ENCODE results near the gene ZFYVE27.

ZFYVE27 gene

DNA sequence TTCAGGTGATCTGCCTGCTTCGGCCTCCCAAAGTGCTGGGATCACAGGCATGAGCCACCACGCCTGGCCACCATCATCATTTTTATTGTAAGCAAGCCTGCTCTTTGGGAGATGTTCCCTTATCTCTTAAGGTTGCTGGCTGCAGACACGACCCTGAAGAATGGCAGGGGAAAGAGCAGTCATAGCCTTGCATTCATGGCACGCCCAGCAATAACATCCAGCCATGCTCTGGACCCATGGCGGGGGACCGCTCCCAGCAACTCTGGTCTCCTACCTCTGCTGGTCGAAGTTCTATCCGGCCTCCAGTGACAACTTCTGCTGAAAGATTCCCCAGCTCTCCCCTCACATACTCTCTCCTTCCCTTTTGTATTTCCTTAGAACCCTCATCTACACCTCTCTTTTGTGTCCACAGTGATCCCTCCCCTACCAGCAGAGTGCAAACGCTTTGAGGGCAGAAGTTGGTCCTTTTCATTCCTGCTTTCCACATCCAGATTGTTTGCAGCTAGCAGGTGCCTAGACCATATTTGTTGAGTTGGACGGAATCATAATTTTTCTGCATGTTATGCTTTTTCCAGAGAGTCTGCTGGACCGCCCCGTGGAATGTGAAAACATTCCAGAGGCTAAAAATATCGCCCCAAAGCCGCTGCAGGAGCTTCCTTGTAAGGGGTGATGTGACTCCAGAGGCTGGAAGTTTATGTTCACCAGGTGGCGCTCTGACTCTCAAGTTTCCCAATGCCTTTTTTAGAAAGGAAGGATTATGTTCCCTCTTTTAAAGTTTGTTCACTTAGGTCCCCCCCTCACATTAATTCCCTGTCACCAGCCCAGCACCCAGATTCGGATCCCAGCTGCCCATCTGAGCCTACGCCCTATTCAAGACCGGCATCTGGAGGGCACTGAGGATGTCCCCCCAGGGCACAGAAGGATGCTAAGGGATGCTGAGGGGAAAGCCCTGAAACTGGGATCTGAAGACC lies 27.7 kb upstream of the ZFYVE27 start:
- Mint-ChIP-seq H3K4me3 (no peak overlapping the region), H3K4me1 (ENCODE audit: low read depth) (peaks cover 31% of the 10 kb centered on the region), H3K27ac (no peak overlapping the region), H3K9me3 (no peaks in the 10 kb centered on the region), H3K27me3 (peaks cover 12% of the 10 kb centered on the region), H3K36me3 (ENCODE audit: low read depth) (peaks cover 15% of the 10 kb centered on the region)
- intact Hi-C loops (cut with micrococcal nuclease) = no loop called here

DNA sequence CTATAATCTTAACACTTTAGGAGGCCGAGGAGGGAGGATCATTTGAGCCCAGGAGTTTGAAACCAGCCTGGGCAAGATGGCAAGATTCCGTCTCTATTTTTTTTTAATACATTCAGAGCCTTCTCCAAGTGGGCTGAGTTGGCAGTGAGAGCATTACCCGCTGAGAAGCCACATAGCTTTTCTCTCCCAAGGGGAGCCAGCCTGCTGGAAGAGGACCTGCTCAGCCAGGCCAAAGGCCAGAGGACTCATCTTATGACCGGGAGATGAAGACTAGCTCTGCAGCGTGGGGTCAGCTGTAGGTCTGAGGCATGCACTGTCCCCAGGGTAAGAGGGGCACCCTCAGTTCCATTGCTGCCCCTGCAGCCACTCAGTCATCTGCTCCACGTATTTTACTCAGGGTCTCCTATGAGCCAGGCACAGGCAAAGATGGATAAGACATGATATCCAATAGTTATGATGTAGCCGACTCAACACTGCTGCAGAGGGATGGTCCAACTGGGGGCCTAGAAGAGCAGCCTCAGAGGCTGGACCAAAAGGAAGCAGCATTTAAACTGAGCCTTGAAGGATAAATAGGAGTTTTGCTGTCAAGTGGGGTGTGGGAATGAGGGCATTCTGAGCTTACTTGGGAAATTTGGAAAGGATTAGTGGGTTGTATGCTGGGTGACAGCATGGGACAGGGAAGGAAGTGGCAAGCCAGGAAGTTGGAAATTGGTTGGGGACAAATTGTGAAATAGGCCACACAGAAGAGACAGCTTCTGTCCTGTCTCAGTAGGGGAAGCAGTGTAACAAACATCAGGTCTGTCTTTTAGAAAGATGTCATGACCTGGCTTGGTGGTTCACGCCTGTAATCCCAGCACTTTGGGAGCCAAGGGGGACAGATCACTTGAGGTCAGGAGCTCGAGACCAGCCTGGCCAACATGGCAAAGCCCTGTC lies 25.0 kb upstream of the ZFYVE27 start:
- H3K9me3 Mint-ChIP-seq = no peaks in the 10 kb centered on the region
- H3K27ac Mint-ChIP-seq = peak overlapping the region; percentile 97
- H3K36me3 Mint-ChIP-seq (ENCODE audit: low read depth) = peaks cover 41% of the 10 kb centered on the region
- H3K4me3 Mint-ChIP-seq = peak overlapping the region; percentile 17
- peaks cover 8% of the 10 kb centered on the region for H3K27me3 Mint-ChIP-seq
- intact Hi-C loops (cut with micrococcal nuclease) = loop anchor here (1.0 kb wide), 1 partner anchor 24 kb away; no protein-coding TSS in a partner anchor
- peaks cover 53% of the 10 kb centered on the region for H3K4me1 Mint-ChIP-seq (ENCODE audit: low read depth)

DNA sequence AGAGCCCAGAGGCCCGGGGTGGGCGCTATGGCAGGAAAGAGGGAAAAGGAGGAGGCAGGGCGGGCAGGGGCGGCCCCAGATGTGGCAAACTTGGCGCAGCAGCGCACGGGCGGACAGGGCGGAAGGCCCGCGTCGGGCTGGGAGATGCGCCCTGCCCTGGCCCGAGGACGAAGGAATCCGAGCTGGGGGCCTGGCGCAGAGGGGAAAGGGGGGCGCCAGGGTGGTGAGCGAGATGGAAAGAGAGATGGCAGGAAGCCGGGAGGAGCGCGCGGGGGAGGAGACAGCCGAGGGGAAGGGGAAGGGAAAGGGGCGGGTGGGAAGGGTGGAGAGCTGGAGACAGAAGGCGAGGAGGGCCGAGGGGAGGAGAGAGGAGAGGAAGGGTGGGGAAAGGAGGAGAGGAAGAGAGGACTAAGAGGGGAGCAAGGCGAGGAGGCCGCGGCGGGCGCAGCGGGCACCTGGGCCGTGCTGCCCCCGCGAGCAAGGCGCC lies 23.5 kb upstream of the ZFYVE27 start, which contains the start of gene MARVELD1:
Gene MARVELD1, plus strand, starts transcription at position 392 of the 487 bp plus-strand sequence. CDS start 147 bp downstream, outside the sequence.
- Mint-ChIP-seq H3K4me1 (ENCODE audit: low read depth) (peaks cover 68% of the 10 kb centered on the region), H3K27ac (peak within 1 kb of the TSS; percentile 97), H3K36me3 (ENCODE audit: low read depth) (peaks cover 56% of the 10 kb centered on the region), H3K9me3 (no peaks in the 10 kb centered on the region), H3K27me3 (peaks cover 7% of the 10 kb centered on the region), H3K4me3 (peak within 1 kb of the TSS; percentile 98)
- intact Hi-C loops (cut with micrococcal nuclease) = no loop called here

DNA sequence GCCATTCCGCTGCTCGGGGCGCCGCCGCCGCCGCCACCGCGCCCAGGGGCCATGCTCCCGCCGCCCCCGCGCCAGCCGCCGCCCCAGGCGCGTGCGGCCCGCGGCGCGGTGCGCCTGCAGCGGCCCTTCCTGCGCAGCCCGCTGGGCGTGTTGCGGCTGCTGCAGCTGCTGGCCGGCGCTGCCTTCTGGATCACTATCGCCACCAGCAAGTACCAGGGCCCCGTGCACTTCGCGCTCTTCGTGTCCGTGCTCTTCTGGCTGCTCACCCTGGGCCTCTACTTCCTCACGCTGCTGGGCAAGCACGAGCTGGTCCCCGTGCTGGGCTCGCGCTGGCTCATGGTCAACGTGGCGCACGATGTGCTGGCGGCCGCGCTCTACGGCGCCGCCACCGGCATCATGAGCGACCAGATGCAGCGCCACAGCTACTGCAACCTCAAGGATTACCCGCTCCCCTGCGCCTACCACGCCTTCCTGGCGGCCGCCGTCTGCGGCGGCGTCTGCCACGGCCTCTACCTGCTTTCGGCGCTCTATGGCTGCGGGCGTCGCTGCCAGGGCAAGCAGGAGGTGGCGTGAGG lies 23.0 kb upstream of the ZFYVE27 start:
- no peaks in the 10 kb centered on the region for H3K9me3 Mint-ChIP-seq
- peak overlapping the region; percentile 98 for H3K4me3 Mint-ChIP-seq
- peaks cover 61% of the 10 kb centered on the region for H3K36me3 Mint-ChIP-seq (ENCODE audit: low read depth)
- intact Hi-C loops (cut with micrococcal nuclease) = no loop called here
- H3K4me1 Mint-ChIP-seq (ENCODE audit: low read depth) = peaks cover 73% of the 10 kb centered on the region
- H3K27ac Mint-ChIP-seq = peak overlapping the region; percentile 97
- H3K27me3 Mint-ChIP-seq = peaks cover 5% of the 10 kb centered on the region

DNA sequence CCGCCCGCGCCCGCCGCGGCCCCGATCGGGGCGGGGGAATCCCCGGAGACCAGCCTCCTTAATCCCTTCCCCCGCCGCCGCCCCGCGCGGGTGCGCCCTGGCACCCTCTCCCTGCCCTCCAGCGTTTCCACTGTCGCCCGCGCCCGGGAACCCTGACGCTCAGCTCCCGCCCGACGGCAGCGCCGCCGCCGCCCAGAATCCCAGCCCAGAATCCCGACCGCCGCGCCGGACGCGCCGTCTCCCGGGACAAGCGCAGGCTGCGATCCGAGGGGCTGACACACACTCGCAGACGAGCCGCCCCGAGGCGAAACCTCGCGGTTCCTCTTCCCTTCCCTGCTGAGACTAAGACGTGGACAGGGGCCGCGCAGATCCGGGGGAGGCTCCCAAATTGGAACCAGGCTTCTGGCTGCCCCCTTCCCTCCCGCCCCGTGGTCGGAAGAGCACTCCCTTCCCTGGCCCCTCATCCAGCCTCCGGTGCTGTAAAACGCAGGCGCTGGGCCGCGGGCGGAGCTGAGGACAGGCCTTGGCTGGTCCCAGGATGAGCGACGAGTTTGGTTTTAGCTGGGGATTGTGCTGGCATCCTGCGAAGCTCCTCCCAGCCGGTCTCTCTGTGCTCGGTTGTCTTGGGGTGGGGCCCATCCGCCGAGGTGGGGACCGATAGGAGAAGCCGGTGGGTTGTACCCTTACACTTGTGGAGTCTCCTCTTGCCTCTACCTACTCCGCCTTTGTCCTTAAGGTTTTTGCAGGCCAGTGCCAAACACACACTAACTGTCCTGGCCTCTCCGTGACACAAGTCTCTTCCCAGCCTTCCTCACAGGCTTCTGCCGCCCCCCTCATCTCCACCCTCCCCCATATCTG lies 22.3 kb upstream of the ZFYVE27 start:
- H3K4me3 Mint-ChIP-seq = peak overlapping the region; percentile 98
- H3K9me3 Mint-ChIP-seq = no peaks in the 10 kb centered on the region
- intact Hi-C loops (cut with micrococcal nuclease) = no loop called here
- H3K36me3 Mint-ChIP-seq (ENCODE audit: low read depth) = peaks cover 68% of the 10 kb centered on the region
- H3K4me1 Mint-ChIP-seq (ENCODE audit: low read depth) = peaks cover 73% of the 10 kb centered on the region
- peak overlapping the region; percentile 97 for H3K27ac Mint-ChIP-seq
- H3K27me3 Mint-ChIP-seq = no peaks in the 10 kb centered on the region

DNA sequence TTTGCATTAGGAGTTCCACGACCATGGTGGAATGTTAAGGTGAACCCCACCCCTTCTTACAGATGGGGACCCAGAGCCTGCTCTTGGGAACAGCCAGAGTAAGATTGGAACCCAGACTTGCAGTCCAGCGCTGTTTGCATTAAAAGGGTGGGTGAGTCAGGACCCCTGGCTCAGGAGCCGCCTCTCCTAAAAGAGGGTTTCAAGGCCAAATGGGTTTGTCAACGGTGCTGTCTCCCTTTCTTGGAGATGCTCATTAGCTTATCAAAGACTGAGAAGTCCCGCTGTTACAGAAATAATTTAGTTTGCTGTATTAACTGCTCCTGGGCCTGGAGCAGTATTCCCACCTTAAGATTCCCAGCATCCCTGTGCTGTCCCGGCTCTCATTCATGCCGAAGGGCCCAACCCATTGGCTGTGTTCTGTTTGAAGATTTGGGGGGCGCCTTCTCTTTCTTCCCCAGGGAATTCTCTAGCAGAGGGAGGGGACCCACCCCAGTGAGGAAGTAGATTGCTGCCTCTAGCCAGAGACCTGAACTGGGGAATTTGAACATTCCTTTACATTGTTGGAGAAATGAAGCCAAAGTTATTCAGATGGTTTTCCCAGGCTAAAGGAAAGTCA lies 21.6 kb upstream of the ZFYVE27 start:
- Mint-ChIP-seq H3K4me1 (ENCODE audit: low read depth) (peaks cover 72% of the 10 kb centered on the region), H3K36me3 (ENCODE audit: low read depth) (peaks cover 76% of the 10 kb centered on the region), H3K9me3 (no peaks in the 10 kb centered on the region), H3K27me3 (no peaks in the 10 kb centered on the region), H3K27ac (peak overlapping the region; percentile 97), H3K4me3 (peak overlapping the region; percentile 98)
- intact Hi-C loops (cut with micrococcal nuclease) = no loop called here

DNA sequence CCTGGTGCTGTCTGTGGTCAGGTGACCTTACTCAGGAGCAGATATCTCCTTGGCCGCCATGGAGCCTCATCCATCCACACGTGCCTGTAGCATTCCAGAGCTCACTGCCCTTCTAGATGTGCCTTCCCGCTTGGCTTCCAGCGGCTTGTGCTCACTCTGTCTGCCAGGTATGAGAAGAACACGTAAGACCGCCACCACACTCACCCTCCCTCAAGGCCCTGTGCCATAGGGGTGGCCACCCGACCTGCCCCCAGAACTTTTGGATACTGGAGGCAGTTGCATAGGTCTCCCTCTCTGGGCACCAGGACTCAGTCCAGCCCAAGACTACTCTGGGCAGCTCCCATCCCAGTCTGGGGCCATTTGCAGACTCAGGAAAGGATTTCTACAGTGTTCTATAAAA lies 19.3 kb upstream of the ZFYVE27 start:
- H3K27me3 Mint-ChIP-seq = no peaks in the 10 kb centered on the region
- intact Hi-C loops (cut with micrococcal nuclease) = no loop called here
- H3K36me3 Mint-ChIP-seq (ENCODE audit: low read depth) = peaks cover 95% of the 10 kb centered on the region
- no peak overlapping the region for H3K4me3 Mint-ChIP-seq
- H3K4me1 Mint-ChIP-seq (ENCODE audit: low read depth) = peaks cover 69% of the 10 kb centered on the region
- no peaks in the 10 kb centered on the region for H3K9me3 Mint-ChIP-seq
- H3K27ac Mint-ChIP-seq = peak overlapping the region; percentile 54

DNA sequence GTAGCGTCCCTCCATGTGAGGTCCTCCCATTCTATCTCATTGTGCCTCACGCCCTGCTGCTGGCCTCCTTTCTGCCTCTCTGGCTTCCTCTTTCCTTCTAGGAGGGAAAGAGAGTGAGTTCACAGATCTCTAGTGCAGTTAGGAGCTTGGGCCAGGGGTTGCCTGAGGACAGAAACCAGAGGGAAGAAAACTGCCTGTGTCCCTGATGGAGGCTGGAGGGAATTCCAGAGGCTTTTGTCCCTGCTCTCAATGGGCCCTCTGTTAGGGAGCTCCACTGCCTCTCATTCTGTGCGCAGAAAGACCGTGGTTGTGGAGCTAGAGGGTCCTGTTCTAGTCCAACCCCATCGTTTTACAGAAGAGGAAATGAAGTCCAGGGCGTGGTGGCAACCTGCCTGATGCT lies 18.8 kb upstream of the ZFYVE27 start:
- H3K27ac Mint-ChIP-seq = peak overlapping the region; percentile 54
- no peaks in the 10 kb centered on the region for H3K27me3 Mint-ChIP-seq
- H3K4me1 Mint-ChIP-seq (ENCODE audit: low read depth) = peaks cover 64% of the 10 kb centered on the region
- no peaks in the 10 kb centered on the region for H3K9me3 Mint-ChIP-seq
- peak overlapping the region; percentile 10 for H3K4me3 Mint-ChIP-seq
- peaks cover 91% of the 10 kb centered on the region for H3K36me3 Mint-ChIP-seq (ENCODE audit: low read depth)
- intact Hi-C loops (cut with micrococcal nuclease) = no loop called here

DNA sequence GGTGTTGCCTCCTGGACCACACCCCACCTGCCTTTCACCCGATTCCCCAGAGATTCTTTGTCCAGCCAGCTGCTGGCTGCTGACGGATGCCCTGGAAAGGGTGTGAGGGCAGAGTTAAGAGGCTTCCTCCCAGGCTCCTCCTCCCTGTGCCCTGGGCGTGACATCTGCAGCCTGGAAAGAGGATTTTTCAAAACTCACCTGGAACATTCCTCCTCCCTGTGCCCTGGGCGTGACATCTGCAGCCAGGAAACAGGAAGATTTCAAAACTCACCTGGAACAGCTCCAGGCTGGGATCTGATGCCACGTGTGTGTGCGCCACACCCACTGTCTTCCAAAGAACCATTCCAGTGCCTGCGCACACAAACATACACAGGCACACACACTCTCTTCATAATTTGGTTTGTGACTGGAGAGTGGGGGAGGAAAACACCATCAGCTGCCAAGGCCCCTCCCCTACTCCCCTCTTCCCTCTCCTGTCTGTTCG lies 18.2 kb upstream of the ZFYVE27 start:
- H3K4me3 Mint-ChIP-seq = no peak overlapping the region
- H3K4me1 Mint-ChIP-seq (ENCODE audit: low read depth) = peaks cover 61% of the 10 kb centered on the region
- H3K27me3 Mint-ChIP-seq = no peaks in the 10 kb centered on the region
- intact Hi-C loops (cut with micrococcal nuclease) = no loop called here
- peak overlapping the region; percentile 54 for H3K27ac Mint-ChIP-seq
- no peaks in the 10 kb centered on the region for H3K9me3 Mint-ChIP-seq
- H3K36me3 Mint-ChIP-seq (ENCODE audit: low read depth) = peaks cover 86% of the 10 kb centered on the region

DNA sequence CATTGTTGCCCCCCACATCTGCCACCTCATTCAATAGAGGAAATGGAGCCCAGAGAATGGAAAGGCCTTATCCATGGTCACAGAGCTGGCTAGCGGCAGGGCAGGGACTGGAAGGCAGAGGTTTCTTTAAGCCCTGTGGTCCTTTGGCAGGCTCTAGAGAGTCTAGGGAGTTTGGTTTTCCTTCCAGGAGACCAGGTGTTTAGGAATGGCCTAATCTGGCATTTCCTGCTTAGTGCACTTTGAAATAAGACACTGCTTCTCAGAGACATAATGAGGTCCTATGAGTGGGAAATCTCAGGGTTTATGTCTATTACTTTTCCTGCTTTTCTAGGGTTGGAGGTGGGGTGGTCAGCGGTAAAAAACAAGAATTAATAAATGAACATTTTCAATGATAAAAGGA lies 17.3 kb upstream of the ZFYVE27 start:
- H3K4me3 Mint-ChIP-seq = no peak overlapping the region
- H3K4me1 Mint-ChIP-seq (ENCODE audit: low read depth) = peaks cover 62% of the 10 kb centered on the region
- no peaks in the 10 kb centered on the region for H3K27me3 Mint-ChIP-seq
- no peaks in the 10 kb centered on the region for H3K9me3 Mint-ChIP-seq
- H3K36me3 Mint-ChIP-seq (ENCODE audit: low read depth) = peaks cover 77% of the 10 kb centered on the region
- intact Hi-C loops (cut with micrococcal nuclease) = no loop called here
- H3K27ac Mint-ChIP-seq = no peak overlapping the region

DNA sequence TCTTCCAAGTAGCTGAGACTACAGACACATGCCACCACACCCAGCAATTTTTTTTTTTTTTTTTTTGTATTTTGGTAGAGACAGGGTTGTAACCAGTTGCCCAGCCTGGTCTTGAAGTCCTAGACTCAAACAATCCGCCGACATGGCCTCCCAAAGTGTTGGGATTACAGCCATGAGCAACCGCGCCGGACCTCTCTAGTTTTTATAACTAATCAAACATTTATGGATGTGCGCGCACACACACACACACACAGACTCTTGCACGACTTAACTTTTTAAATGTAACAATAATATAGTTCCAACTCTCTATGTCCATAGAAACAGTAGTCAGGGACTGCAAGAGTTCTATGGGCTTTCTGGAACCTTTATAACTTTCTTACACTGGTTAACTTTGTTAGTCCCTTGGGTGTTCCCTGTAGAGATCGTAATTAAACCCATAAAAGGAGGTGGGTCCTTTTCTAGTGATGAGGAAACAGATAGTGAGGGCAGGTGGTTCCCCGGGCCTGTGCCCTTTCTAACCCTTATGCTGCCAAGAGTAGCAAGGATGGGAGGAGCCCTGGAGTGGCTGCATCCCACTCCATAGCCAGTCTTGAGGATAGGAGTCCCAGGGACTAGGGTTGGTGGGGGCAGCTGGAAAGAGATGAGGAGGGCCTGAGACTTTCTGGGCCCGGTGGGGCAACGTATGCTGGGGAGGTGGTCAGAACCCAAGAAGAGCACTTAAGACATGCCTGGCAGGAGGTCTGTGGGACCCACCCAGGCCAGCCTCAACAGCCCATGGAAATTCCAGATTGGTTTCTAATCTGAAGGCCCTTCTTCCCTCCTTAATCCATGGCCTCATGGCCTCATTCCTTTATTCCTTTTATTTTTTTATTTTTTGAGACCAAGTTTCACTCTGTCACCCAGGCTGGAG lies 14.8 kb upstream of the ZFYVE27 start:
- Mint-ChIP-seq H3K4me3 (no peak overlapping the region), H3K27me3 (no peaks in the 10 kb centered on the region), H3K27ac (no peak overlapping the region), H3K9me3 (no peaks in the 10 kb centered on the region), H3K36me3 (ENCODE audit: low read depth) (peaks cover 52% of the 10 kb centered on the region), H3K4me1 (ENCODE audit: low read depth) (peaks cover 43% of the 10 kb centered on the region)
- intact Hi-C loops (cut with micrococcal nuclease) = no loop called here

DNA sequence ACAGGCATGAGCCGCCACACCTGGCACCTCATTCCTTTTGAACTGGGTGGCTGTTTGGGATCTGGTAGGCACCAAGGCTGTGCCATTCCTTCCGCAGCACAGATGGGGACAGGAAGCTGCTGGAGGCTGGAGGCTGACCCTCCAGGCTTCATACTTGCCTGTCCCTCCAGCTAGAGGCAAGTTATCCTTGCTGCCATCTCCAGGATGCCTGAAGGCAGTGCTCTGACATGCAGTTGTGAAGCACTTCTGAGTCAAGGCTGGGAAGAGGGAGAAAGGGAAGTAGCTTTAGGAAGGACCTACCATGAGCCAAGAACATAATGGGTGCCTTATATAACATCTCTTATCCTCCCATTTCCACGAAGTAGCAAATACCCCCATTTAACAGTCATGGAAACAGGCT lies 13.9 kb upstream of the ZFYVE27 start:
- intact Hi-C loops (cut with micrococcal nuclease) = no loop called here
- H3K27me3 Mint-ChIP-seq = no peaks in the 10 kb centered on the region
- no peaks in the 10 kb centered on the region for H3K9me3 Mint-ChIP-seq
- H3K4me3 Mint-ChIP-seq = no peak overlapping the region
- H3K36me3 Mint-ChIP-seq (ENCODE audit: low read depth) = peaks cover 43% of the 10 kb centered on the region
- peaks cover 34% of the 10 kb centered on the region for H3K4me1 Mint-ChIP-seq (ENCODE audit: low read depth)
- H3K27ac Mint-ChIP-seq = no peak overlapping the region
